B cell (primary cell): ENCODE measurements around the gene RNF223. TPM values are rescaled to one million over a fixed set of nuclear protein-coding genes. Genes with fewer than 3 reads are reported as not detected.

Source experiments
- ATAC-seq: fragments of 200-7000 bp; cut with Tn5 transposase; one replicate; pipeline ENCODE4 v1.10.0; 2021; ENCODE audit warnings: low read depth, mild to moderate bottlenecking, moderate number of reproducible peaks, moderate library complexity
- CTCF ChIA-PET: fragments of 350-600 bp; sonication (Branson Sonifier 250); formaldehyde crosslinking; loops from one replicate; lab custom pipeline; 2021; ENCODE audit warnings: antibody characterized with exemption, inconsistent platforms; lab: Charles Lee
- POLR2A ChIA-PET: fragments of 350-600 bp; sonication (Branson Sonifier 250); formaldehyde crosslinking; loops from one replicate; lab custom pipeline; 2021; ENCODE audit warnings: antibody characterized with exemption; lab: Charles Lee
- DNase-seq: peaks from one replicate; pipeline ENCODE4 v3.0.0; 2013
- H2AFZ ChIP-seq: 2 replicates; pipeline ENCODE4 v1.6.1; 2012; ENCODE audit warnings: mild to moderate bottlenecking, low read depth, low read length; ENCODE audit not compliant: insufficient read depth, poor library complexity, severe bottlenecking
- H3K27ac ChIP-seq, 2 donors: 1 replicate in 1 of 2; 2 replicates in 1 of 2; pipeline ENCODE4 v1.5.1; 2012 to 2013; ENCODE audit warnings: low read length in 2 of 2, mild to moderate bottlenecking in 2 of 2, moderate library complexity in 1 of 2
- H3K27me3 ChIP-seq, 4 experiments: fragments of 200-600 bp in 1 of 4; sonication (generic) in 1 of 4; replicated peaks in 1 of 4; 1 replicate in 2 of 4; 2 replicates in 2 of 4; pipeline versions ENCODE4 v1.6.1 to v1.7.0; 2013 to 2016; ENCODE audit warnings: low read length in 3 of 4, mild to moderate bottlenecking in 2 of 4, mixed read lengths in 1 of 4, moderate library complexity in 1 of 4; ENCODE audit not compliant: insufficient read depth in 4 of 4, control insufficient read depth in 3 of 4; ENCODE audit errors: control extremely low read depth in 1 of 4
- H3K36me3 ChIP-seq, 2 experiments: replicated peaks in 1 of 2; 1 replicate in 1 of 2; 2 replicates in 1 of 2; pipeline versions ENCODE4 v1.6.1 to v1.7.1; 2013; ENCODE audit warnings: low read length in 1 of 2; ENCODE audit not compliant: insufficient read depth in 2 of 2, control insufficient read depth in 1 of 2; ENCODE audit errors: control extremely low read depth in 1 of 2, extremely low read depth in 1 of 2
- H3K4me1 ChIP-seq, 2 donors: fragments of 200-600 bp in 1 of 2; sonication (generic) in 1 of 2; 1 replicate in 1 of 2; 2 replicates in 1 of 2; pipeline versions ENCODE4 v1.5.1 to v1.6.1; 2013 to 2017; ENCODE audit warnings: low read length in 2 of 2; ENCODE audit not compliant: control insufficient read depth in 2 of 2, insufficient read depth in 2 of 2
- H3K4me2 ChIP-seq: replicated peaks from 2 replicates; pipeline ENCODE3; 2012; ENCODE audit warnings: mild to moderate bottlenecking, low read depth, low read length; ENCODE audit not compliant: poor library complexity, severe bottlenecking
- H3K4me3 ChIP-seq, 5 experiments: fragments of 200-600 bp in 1 of 5; sonication (generic) in 1 of 5; 1 replicate in 3 of 5; 2 replicates in 2 of 5; pipeline versions ENCODE4 v1.5.1 to v1.7.0; 2011 to 2016; ENCODE audit warnings: low read length in 4 of 5, mild to moderate bottlenecking in 4 of 5, low read depth in 2 of 5, control low read depth in 1 of 5, moderate library complexity in 1 of 5; ENCODE audit not compliant: insufficient read depth in 1 of 5; ENCODE audit errors: control extremely low read depth in 1 of 5, extremely low read depth in 1 of 5
- H3K79me2 ChIP-seq: fragments of 200-600 bp; sonication (generic); one replicate; pipeline ENCODE4 v1.6.0; 2016; ENCODE audit warnings: low read length; ENCODE audit not compliant: control insufficient read depth, insufficient read depth
- H3K9ac ChIP-seq: fragments of 200-600 bp; sonication (generic); 2 replicates; pipeline ENCODE4 v1.6.1; 2017; ENCODE audit warnings: mild to moderate bottlenecking, low read length, moderate library complexity
- H3K9me3 ChIP-seq, 3 donors: one replicate each; pipeline versions ENCODE4 v1.6.1 to v1.7.1; 2013; ENCODE audit warnings: low read length in 2 of 3; ENCODE audit not compliant: control insufficient read depth in 2 of 3, insufficient read depth in 1 of 3; ENCODE audit errors: control extremely low read depth in 1 of 3
- H4K20me1 ChIP-seq: 2 replicates; pipeline ENCODE4 v1.6.0; 2012; ENCODE audit warnings: mild to moderate bottlenecking, low read length; ENCODE audit not compliant: insufficient read depth, control insufficient read depth, poor library complexity, severe bottlenecking
- H3K27ac Mint-ChIP-seq: one replicate; pipeline ENCODE4 v1.8.0; 2021; ENCODE audit warnings: mixed read lengths
- H3K27me3 Mint-ChIP-seq: one replicate; pipeline ENCODE4 v1.8.0; 2021; ENCODE audit warnings: mixed read lengths
- H3K4me1 Mint-ChIP-seq: one replicate; pipeline ENCODE4 v1.8.0; 2021; ENCODE audit warnings: mixed read lengths
- H3K4me3 Mint-ChIP-seq: one replicate; pipeline ENCODE4 v1.8.0; 2021; ENCODE audit warnings: mixed read lengths
- H3K9me3 Mint-ChIP-seq: one replicate; pipeline ENCODE4 v1.8.0; 2022; ENCODE audit warnings: mixed read lengths; ENCODE audit not compliant: insufficient read depth
- CTCF ChIP-seq: fragments of 200-600 bp; IDR thresholded peaks from one replicate; pipeline ENCODE4 v1.8.0; 2022; ENCODE audit warnings: antibody characterized with exemption, mild to moderate bottlenecking
- EZH2 ChIP-seq: IDR thresholded peaks from 2 replicates; pipeline ENCODE4 v1.6.1; 2012; ENCODE audit warnings: borderline replicate concordance, low read depth, mild to moderate bottlenecking, moderate library complexity, low read length; ENCODE audit not compliant: insufficient read depth, poor library complexity, severe bottlenecking
- WGBS: methylation state at CpG from one replicate; pipeline ENCODE4 v1.1.5; 2013; ENCODE audit warnings: missing lambda C conversion rate; ENCODE audit not compliant: insufficient coverage; 5-methylcytosine and 5-hydroxymethylcytosine counted together
- intact Hi-C: fragments of 100-400 bp; cut with micrococcal nuclease; formaldehyde crosslinking; loops from one replicate; pipeline ENCODE4 v1.10.0; 2022
- polyA plus RNA-seq: library from polyadenylated mRNA; depleted of rRNA; stranded (reverse); fragments of >200 nt; gene quantifications from 2 replicates; pipeline ENCODE4 v1.2.3, GENCODE V29; 2012
- total RNA-seq, 2 donors: library from RNA; stranded (reverse); fragments of 120-200 nt in 1 of 2; gene quantifications; 1 replicate in 1 of 2; 2 replicates in 1 of 2; pipeline versions ENCODE4 v1.2.3 to v1.2.4, GENCODE V29; 2013 to 2022

The RNF223 gene
- total and polyA plus RNA-seq, 2 donors (not counting 1 experiment from before 2014, with no cell fraction given): not detected

GRCh38 chr1:1119272-1119890, 45.3 kb upstream of the RNF223 start:
- Mint-ChIP-seq H3K4me3 (no peak overlapping the region), H3K9me3 (no peaks in the 10 kb centered on the region), H3K27me3 (peaks cover 9% of the 10 kb centered on the region), H3K4me1 (peaks cover 34% of the 10 kb centered on the region), H3K27ac (no peak overlapping the region)
- intact Hi-C loops: no loop called here
- Histone ChIP-seq H4K20me1 (no peaks in the 10 kb centered on the region), H3K27me3 (peaks cover 0 to 31% (median 3%) of the 10 kb centered on the region in 4 experiments), H3K27ac (no peak overlapping the region), H2AFZ (no peak overlapping the region), H3K4me2 (no peak overlapping the region), H3K4me1 (peaks cover 34 to 43% of the 10 kb centered on the region in 2 donors), H3K36me3 (no peaks in the 10 kb centered on the region), H3K4me3 (no peak overlapping the region), H3K79me2 (peaks cover 8% of the 10 kb centered on the region), H3K9ac (no peak overlapping the region), H3K9me3 (peaks cover 0 to 18% (median 0%) of the 10 kb centered on the region in 3 donors)
- DNase-seq (no peak), ATAC-seq (no peak)
- CTCF ChIA-PET: interaction anchor here (1.9 to 4.9 kb wide), 4 partner anchors 87 to 172 kb away, joined by 5 to 151 read pairs (median 64); partner anchors contain the start of genes B3GALT6 and SDF4
- TF ChIP-seq EZH2 (no peak), CTCF (no peak)
- 93% methylated on average over 20 of the region's 20 CpGs for WGBS
- POLR2A ChIA-PET: no interaction called here

GRCh38 chr1:1118876-1119220, 44.7 kb upstream of the RNF223 start:
- peaks cover 30% of the 10 kb centered on the region for H3K4me1 Mint-ChIP-seq
- ChIA-PET CTCF (interaction anchor here (1.9 to 4.9 kb wide), 4 partner anchors 87 to 173 kb away, joined by 5 to 151 read pairs (median 64); partner anchors contain the start of genes B3GALT6 and SDF4), POLR2A (no interaction called here)
- Histone ChIP-seq H3K4me2 (no peak overlapping the region), H3K79me2 (peaks cover 13% of the 10 kb centered on the region), H3K27ac (no peak overlapping the region), H3K4me3 (no peak overlapping the region), H3K9ac (no peak overlapping the region), H3K27me3 (peaks cover 0 to 31% (median 3%) of the 10 kb centered on the region in 4 experiments), H3K36me3 (no peaks in the 10 kb centered on the region), H3K4me1 (peaks cover 30 to 40% of the 10 kb centered on the region in 2 donors), H3K9me3 (peaks cover 0 to 18% (median 0%) of the 10 kb centered on the region in 3 donors), H2AFZ (no peak overlapping the region), H4K20me1 (no peaks in the 10 kb centered on the region)
- DNase-seq (no peak), ATAC-seq (no peak)
- peaks cover 9% of the 10 kb centered on the region for H3K27me3 Mint-ChIP-seq
- no peak overlapping the region for H3K27ac Mint-ChIP-seq
- H3K4me3 Mint-ChIP-seq: peak overlapping the region; percentile 3
- H3K9me3 Mint-ChIP-seq: no peaks in the 10 kb centered on the region
- TF ChIP-seq CTCF: no peak
- TF ChIP-seq EZH2: no peak
- intact Hi-C loops: no loop called here
- 84% methylated on average over 11 of the region's 11 CpGs for WGBS
